ENCODE data around the gene TAS2R13. TPM values are rescaled to one million over a fixed set of nuclear protein-coding genes. Genes with fewer than 3 reads are reported as not detected.

Gene TAS2R13
- total and polyA plus RNA-seq, 2 experiments from 2014 or later, result 3.2 TPM; not detected in 1

DNA sequence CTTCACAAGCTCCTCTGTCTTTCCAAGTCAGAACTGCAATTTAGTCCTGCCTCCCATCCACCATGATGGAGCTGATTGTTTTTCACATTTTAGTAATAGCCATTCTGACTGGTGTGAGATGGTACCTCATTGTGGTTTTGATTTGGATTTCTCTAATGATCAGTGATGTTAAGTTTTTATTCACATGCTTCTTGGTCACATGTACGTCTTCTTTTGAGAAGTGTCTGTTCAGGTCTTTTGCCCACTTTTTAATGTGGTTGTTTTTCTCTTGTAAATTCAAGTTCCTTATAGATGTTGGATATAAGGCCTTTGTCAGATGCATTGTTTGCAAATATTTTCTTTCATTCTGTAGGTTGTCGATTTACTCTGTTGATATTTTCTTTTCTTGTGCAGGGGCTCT lies 33.8 kb upstream of the TAS2R13 start:
- H3K4me2 ChIP-seq, result no peak overlapping the region
- no peaks in the 10 kb centered on the region for H4K20me1 ChIP-seq (ENCODE audit: insufficient read depth, poor library complexity, severe bottlenecking)
- H3K36me3 ChIP-seq (replicated peaks; ENCODE audit: insufficient read depth, low read depth), result no peaks in the 10 kb centered on the region
- no peaks in the 10 kb centered on the region for H3K27me3 ChIP-seq
- TF ChIP-seq EZH2phosphoT487 (IDR thresholded peaks at IDR 0.05; ENCODE audit: low read depth, severe bottlenecking, unreplicated experiment) (no peak), EZH2 (IDR thresholded peaks at IDR 0.05; ENCODE audit: borderline replicate concordance) (no peak)
- TF ChIP-seq, protein P1, sequence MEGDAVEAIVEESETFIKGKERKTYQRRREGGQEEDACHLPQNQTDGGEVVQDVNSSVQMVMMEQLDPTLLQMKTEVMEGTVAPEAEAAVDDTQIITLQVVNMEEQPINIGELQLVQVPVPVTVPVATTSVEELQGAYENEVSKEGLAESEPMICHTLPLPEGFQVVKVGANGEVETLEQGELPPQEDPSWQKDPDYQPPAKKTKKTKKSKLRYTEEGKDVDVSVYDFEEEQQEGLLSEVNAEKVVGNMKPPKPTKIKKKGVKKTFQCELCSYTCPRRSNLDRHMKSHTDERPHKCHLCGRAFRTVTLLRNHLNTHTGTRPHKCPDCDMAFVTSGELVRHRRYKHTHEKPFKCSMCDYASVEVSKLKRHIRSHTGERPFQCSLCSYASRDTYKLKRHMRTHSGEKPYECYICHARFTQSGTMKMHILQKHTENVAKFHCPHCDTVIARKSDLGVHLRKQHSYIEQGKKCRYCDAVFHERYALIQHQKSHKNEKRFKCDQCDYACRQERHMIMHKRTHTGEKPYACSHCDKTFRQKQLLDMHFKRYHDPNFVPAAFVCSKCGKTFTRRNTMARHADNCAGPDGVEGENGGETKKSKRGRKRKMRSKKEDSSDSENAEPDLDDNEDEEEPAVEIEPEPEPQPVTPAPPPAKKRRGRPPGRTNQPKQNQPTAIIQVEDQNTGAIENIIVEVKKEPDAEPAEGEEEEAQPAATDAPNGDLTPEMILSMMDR (IDR thresholded peaks at IDR 0.05; ENCODE audit: poor library complexity), result no peak
- H3K9me2 ChIP-seq (replicated peaks; ENCODE audit: insufficient read depth), result no peaks in the 10 kb centered on the region
- H3K4me3 ChIP-seq, result no peak overlapping the region
- H2AFZ ChIP-seq, result no peak overlapping the region
- H3K79me2 ChIP-seq, result no peaks in the 10 kb centered on the region
- no peaks in the 10 kb centered on the region for H3K4me1 ChIP-seq (ENCODE audit: insufficient read depth)
- 97% methylated on average over 2 of the region's 2 CpGs for WGBS (ENCODE audit: low lambda C conversion rate, missing lambda C conversion rate)
- no peak for DNase-seq (ENCODE audit: low spot score)
- peaks cover 10% of the 10 kb centered on the region for H3K9me3 ChIP-seq (ENCODE audit: low read depth)
- no peak overlapping the region for H3K27ac ChIP-seq

DNA sequence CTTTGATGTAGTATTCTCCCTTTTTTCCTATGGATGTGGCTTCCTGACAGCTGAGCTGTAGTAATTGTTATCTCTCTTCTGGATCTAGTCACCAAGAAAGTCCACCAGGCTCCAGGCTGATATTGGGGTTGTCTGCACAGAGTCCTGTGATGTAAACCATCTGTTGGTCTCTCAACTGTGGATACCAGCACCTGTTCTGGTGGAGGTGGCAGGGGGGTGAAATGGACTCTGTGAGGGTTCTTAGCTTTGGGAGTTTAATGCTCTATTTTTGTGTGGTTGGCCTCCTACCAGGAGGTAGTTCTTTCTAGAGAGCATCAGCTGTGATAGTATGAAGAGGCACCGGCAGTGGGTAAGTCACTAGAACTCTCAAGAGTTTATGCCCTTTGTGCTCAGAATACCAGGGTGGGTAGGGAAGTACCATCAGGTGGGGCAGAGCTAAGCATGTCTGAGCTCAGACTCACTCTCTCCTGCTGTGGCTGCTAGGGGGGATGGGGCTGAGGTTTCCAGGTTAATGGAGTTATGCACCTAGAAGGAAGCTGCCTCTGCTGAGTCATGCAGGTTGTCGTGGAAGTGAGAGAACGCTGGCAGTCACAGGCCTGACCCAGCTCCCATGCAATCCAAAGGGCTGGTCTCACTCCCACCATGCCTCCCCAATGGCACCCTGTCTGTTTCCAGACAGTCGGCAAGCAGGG lies 32.7 kb upstream of the TAS2R13 start:
- Histone ChIP-seq H3K4me2 (no peak overlapping the region), H3K36me3 (replicated peaks; ENCODE audit: insufficient read depth, low read depth) (no peaks in the 10 kb centered on the region), H4K20me1 (ENCODE audit: insufficient read depth, poor library complexity, severe bottlenecking) (no peaks in the 10 kb centered on the region), H3K79me2 (no peaks in the 10 kb centered on the region), H3K4me3 (no peak overlapping the region), H3K4me1 (ENCODE audit: insufficient read depth) (no peaks in the 10 kb centered on the region), H3K9me2 (replicated peaks; ENCODE audit: insufficient read depth) (no peaks in the 10 kb centered on the region), H2AFZ (no peak overlapping the region), H3K9me3 (ENCODE audit: low read depth) (peaks cover 7% of the 10 kb centered on the region), H3K27ac (peak overlapping the region; percentile 25), H3K27me3 (no peaks in the 10 kb centered on the region)
- TF ChIP-seq EZH2 (IDR thresholded peaks at IDR 0.05; ENCODE audit: borderline replicate concordance) (no peak), EZH2phosphoT487 (IDR thresholded peaks at IDR 0.05; ENCODE audit: low read depth, severe bottlenecking, unreplicated experiment) (no peak)
- peak; percentile 53 for DNase-seq (ENCODE audit: low spot score)
- WGBS (ENCODE audit: low lambda C conversion rate, missing lambda C conversion rate), result 52% methylated on average over 4 of the region's 4 CpGs

DNA sequence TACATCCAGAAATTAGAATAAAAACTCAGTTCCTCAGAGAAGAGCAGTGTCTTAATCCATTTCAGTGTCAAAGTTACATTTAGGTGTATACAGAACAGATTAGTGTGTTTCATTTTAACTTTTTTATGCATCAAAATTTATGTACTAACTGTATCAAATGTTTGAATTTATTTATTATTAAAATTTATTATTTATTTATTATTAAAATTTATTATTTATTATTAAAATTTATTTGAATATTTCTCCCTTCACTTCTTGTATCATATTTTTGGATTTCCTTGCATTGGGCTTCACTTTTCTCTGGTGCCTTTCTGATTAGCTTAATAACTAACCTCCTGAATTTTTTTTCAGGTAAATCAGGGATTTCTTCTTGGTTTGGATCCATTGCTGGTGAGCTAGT lies 32.0 kb upstream of the TAS2R13 start:
- no peak overlapping the region for H3K27ac ChIP-seq

DNA sequence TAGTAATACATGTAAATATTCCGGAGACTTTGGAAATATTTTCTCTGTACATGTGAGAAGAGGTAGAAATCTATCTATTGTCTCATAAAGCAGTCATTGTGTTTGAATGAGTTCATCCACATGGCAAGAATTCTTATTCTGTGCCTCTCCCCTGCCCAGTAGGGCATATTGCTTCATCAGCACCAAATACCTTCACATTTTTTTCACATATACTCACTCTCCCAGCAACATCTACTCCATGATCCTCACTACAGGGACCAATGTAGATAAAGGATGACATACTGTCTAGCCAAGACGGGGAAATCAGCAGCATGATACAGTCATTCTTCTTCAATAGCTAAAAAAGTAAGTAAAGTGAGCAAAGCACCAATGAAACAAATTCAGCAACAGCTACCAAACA lies 31.0 kb upstream of the TAS2R13 start:
- Histone ChIP-seq H3K9me3 (ENCODE audit: low read depth) (no peaks in the 10 kb centered on the region), H3K4me1 (ENCODE audit: insufficient read depth) (no peaks in the 10 kb centered on the region), H3K4me3 (no peak overlapping the region), H3K27ac (no peak overlapping the region), H3K79me2 (no peaks in the 10 kb centered on the region), H4K20me1 (ENCODE audit: insufficient read depth, poor library complexity, severe bottlenecking) (no peaks in the 10 kb centered on the region), H3K4me2 (no peak overlapping the region), H3K9me2 (replicated peaks; ENCODE audit: insufficient read depth) (no peaks in the 10 kb centered on the region), H3K36me3 (replicated peaks; ENCODE audit: insufficient read depth, low read depth) (no peaks in the 10 kb centered on the region), H2AFZ (no peak overlapping the region), H3K27me3 (no peaks in the 10 kb centered on the region)
- DNase-seq (ENCODE audit: low spot score), result no peak
- TF ChIP-seq, protein P1 (IDR thresholded peaks at IDR 0.05; ENCODE audit: poor library complexity), result no peak
- TF ChIP-seq EZH2phosphoT487 (IDR thresholded peaks at IDR 0.05; ENCODE audit: low read depth, severe bottlenecking, unreplicated experiment) (no peak), EZH2 (IDR thresholded peaks at IDR 0.05; ENCODE audit: borderline replicate concordance) (no peak)
- WGBS (ENCODE audit: low lambda C conversion rate, missing lambda C conversion rate), result 93% methylated on average over 2 of the region's 2 CpGs

More for the DNA sequence above, 32.0 kb upstream of the TAS2R13 start:
- no peak overlapping the region for H3K4me3 ChIP-seq
- no peak overlapping the region for H2AFZ ChIP-seq
- H3K27me3 ChIP-seq, result no peaks in the 10 kb centered on the region
- H3K9me3 ChIP-seq (ENCODE audit: low read depth), result no peaks in the 10 kb centered on the region
- H3K4me1 ChIP-seq (ENCODE audit: insufficient read depth), result no peaks in the 10 kb centered on the region
- no peak overlapping the region for H3K4me2 ChIP-seq
- TF ChIP-seq EZH2 (IDR thresholded peaks at IDR 0.05; ENCODE audit: borderline replicate concordance) (no peak), EZH2phosphoT487 (IDR thresholded peaks at IDR 0.05; ENCODE audit: low read depth, severe bottlenecking, unreplicated experiment) (no peak)
- TF ChIP-seq, protein P1 (IDR thresholded peaks at IDR 0.05; ENCODE audit: poor library complexity), result no peak
- no peaks in the 10 kb centered on the region for H4K20me1 ChIP-seq (ENCODE audit: insufficient read depth, poor library complexity, severe bottlenecking)
- H3K79me2 ChIP-seq, result no peaks in the 10 kb centered on the region
- DNase-seq (ENCODE audit: low spot score), result no peak
- H3K9me2 ChIP-seq (replicated peaks; ENCODE audit: insufficient read depth), result no peaks in the 10 kb centered on the region
- H3K36me3 ChIP-seq (replicated peaks; ENCODE audit: insufficient read depth, low read depth), result no peaks in the 10 kb centered on the region

Data from hepatocyte (in vitro differentiated cells).